HG02970 (cell line): ENCODE data around the gene ZNHIT3.

Source experiments
- ATAC-seq: cut with Tn5 transposase; IDR thresholded peaks from one replicate; pipeline ENCODE4 v1.9.1; 2021; ENCODE audit warnings: mild to moderate bottlenecking, moderate library complexity, moderate number of reproducible peaks; ENCODE audit not compliant: unreplicated experiment, low FRiP score

The ZNHIT3 gene

GRCh38 chr17:36509272-36509985 is 22.9 kb downstream of the ZNHIT3 start:
- no peak for ATAC-seq

GRCh38 chr17:36510636-36511035 is 24.2 kb downstream of the ZNHIT3 start:
- ATAC-seq: no peak

DNA sequence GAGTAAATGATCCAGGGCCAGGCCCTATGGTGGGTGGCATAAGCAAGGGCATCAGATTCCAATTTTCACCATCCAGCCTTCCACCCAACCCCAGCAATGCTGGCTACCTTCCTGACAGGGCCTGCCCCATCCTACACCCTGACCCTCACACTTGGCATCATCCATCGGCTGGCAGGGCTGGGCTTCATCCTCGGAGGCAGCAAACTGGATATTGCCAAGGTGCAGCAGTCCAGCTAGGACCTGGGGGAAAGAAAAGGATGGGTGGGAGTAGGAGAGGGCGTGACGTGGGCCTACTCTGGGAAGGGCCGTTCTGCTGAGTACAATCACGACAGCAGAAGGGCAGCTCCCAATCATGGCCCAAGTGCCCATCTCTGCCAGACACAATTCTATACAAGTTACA is 24.7 kb downstream of the ZNHIT3 start:
- no peak for ATAC-seq

- no peak for ATAC-seq
Measured at GRCh38 chr17:36512641-36513040, 26.2 kb downstream of the ZNHIT3 start.

DNA sequence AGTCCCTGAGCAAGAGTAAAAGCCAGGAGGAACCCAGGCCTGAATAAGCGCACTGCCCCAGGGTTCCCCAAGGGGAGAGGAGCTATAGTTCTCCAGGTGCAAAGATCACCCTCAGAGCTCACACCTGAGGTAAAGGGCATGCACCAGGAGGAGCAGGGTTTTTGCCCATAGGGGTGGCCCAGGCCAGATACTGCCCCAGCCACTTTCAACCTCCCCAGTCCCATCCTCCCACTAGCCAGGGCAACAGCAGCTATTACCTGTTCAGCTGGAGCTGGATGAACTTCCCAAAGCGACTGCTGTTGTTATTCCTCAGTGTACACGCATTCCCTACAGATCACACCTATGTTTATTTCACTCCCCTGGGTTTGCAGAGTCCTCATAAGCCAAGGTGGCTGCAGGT is 28.4 kb downstream of the ZNHIT3 start:
- ATAC-seq: no peak

DNA sequence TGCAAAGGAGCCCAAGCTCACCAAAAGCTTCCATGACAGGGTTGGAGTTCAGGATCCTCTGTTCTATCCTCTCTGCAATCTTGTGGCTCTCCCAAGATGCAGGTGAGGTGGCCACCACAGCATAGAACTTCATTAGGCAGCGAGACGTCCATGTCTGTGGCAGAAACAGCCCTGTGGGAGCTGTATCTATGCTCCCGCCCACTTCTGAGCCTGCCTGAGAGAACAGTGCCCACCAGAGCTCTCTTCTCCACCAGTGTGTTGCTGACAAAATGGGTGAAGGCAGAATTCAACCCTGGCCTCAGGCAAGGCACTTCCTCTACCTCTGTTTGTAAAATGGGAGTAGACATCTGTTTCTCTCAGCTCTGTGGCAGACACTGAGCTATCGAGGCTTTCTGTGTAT is 29.4 kb downstream of the ZNHIT3 start:
- no peak for ATAC-seq

DNA sequence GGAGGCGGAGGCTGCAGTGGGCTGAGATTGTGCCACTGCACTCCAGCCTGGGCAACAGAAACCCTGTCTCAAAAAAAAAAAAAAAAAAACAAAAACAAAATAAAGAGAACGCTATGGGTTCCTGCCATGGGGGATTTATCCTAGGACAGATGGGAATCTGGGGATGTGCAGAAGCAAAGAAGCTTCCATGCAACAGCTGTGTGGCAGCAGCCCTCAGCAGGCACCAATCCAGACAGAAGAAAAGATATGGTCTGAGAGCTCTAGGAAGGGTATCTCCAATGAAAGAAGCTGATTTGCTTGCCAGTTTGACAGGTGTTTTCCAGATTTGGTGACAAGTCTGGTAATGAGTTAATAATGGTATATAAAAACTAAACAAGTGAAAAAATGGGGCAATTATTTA is 36.6 kb downstream of the ZNHIT3 start:
- no peak for ATAC-seq

DNA sequence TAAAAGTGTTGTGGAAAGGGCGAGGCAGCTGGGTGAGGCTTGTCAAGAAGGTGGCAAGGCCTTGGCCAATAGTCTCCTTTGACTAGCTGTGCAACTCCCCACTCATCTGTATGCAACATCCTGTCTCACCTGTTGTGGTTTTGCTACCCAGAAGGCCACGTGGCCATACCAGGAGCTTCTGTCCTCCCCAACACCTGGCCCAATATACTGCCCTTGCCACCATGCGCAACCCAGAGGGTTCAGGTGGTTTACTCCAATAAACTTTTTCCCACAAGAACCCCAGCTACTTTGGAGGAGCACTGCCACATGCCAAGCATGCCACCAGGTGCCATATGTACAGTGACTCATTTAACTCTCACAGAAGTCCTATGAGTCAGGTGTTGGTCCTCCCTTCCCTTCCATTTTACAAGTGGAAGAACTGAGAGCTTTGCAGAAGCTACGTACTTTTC is 38.0 kb downstream of the ZNHIT3 start:
- ATAC-seq: no peak

GRCh38 chr17:36525113-36525512 is 38.6 kb downstream of the ZNHIT3 start:
- ATAC-seq: no peak

DNA sequence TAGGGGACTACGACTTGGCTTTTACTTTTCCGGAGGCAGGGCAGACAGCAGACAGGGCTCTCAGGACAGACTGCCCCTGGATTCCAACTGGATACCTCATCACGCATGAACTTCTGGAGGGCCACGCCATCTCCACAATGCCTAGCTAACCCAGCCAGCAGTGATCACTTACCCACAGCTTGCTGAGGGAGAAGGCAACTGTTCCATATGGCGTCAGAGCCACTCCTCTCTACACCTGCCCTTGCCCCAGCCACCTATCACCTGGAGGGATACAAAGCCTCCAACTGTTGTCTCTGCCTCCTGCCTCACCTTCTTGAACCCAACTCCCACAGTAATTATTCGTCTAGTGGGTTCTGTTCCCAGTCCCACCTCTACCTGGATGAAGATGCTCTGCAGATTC is 39.4 kb downstream of the ZNHIT3 start:
- no peak for ATAC-seq

- no peak for ATAC-seq
Measured at GRCh38 chr17:36527621-36528250, 41.3 kb downstream of the ZNHIT3 start.

DNA sequence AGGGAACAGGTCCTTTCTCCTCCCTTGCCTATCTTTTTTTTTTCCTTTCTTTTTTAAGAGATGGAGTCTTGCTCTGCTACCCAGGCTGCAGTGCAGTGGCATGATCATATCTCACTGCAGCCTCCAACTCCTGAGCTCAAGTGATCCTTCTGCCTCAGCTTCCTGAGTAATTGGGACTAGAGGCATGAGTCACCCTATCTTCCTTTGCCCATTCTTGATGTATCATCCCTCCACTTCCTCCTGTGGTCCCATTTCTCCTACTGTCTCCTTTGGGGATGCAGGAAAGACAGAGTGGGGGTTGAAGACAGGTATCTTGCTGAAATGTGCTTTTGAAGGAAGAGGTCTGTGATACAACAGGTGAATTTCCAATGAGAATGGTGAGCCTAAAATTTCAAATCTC is 42.6 kb downstream of the ZNHIT3 start:
- no peak for ATAC-seq

DNA sequence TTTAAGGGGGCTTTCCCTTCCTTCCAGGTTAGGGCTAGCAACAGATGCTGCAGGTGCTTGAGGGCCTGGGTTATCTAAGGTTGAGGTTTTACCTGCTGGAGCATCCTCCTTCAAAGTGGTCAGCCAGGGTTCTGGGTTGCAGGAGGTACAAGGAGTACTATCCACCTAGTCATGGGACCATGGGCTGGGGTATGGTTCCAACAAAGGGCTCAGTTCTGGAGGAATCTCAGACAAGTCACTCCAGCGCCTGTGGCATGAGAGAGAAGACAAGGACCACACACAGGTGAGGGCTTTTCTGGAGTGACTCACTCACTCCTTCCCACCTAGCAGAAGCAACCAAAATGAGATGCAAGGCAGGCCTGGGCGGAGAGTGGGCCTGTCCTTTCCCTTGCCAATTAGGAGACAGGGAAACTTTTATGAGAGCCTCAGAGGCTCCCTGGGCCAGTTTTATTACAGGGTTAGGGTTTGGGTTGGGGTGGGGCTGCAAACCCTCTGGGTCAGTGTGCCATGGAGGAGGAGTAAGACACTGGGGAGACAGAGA is 46.0 kb downstream of the ZNHIT3 start:
- no peak for ATAC-seq

GRCh38 chr17:36533935-36534839 is 47.7 kb downstream of the ZNHIT3 start:
- ATAC-seq: peak; percentile 20

GRCh38 chr17:36534840-36535668 is 48.6 kb downstream of the ZNHIT3 start, which contains the start of the genes MYO19 and PIGW:
MYO19 (minus strand) TSS chr17:36534868; CDS start chr17:36532538, 2,330 bp downstream.
PIGW (plus strand) TSS chr17:36534987; CDS start chr17:36537102, 2,115 bp downstream.
- peak; percentile 71 for ATAC-seq

DNA sequence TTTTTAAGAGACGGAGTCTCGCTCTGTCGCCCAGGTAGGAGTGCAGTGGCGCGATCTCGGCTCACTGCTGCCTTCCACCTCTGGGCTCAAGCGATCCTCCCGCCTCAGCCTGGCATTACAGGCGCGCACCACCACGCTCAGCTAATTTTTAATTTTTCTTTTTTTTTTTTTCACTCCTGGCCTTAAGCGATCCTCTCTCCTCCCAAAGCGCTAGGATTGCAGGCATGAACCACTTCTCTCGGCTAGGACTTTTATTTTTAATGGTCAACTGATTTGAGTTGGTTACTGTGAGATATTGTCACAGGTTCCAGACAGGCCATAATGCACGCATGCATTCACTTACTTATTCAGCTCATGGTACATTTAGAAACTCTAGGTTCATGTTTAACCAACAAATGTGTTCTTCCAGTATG is 49.2 kb downstream of the ZNHIT3 start:
- ATAC-seq: peak; percentile 6

DNA sequence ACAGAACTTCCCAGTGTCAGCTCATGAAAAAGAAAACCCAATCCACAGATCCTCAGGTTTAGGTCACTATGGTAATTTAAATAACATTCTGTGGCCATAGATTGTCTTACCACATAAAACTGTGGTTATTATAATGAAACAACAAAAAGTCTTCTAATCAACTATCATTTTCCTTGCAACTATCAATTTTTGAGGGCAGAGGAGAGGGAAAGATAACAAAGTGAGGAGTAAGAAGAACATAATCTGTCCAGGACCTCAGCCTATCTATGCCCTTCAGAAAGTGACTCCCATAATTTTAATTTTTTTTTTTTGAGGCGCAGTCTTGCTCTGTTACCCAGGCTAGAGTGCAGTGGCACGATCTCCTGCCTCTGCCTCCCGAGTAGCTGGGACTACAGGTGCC is 54.2 kb downstream of the ZNHIT3 start:
- ATAC-seq: no peak

- no peak for ATAC-seq
Measured at GRCh38 chr17:36542755-36543154, 56.3 kb downstream of the ZNHIT3 start.

DNA sequence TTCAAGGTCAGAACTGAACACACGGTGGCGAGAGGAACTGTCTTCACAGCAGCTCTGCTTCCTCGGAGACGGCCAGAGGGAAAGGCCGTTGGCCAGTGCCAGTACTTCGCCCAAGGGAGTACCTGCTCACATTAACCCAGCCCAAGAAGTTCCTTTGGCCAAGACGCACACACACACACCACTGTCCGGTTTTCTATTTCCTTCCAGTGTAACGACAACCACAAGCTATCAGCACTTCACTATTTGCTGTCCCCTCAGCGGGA is 57.5 kb downstream of the ZNHIT3 start:
- peak; percentile 3 for ATAC-seq
